Activated CD8-positive, alpha-beta T cell treated with anti-CD3 and anti-CD28 coated beads, Interleukin-2, amount 10 ng/mL, durations not matched to agents 7 days and 5 days (primary cell): ENCODE results near the gene MAP3K7. TPM values are rescaled to one million over a fixed set of nuclear protein-coding genes. Genes with fewer than 3 reads are reported as not detected.
A peak's percentile ranks its signal among the peaks of the same experiment; 100 is the strongest.

Source experiments
- ATAC-seq: fragments of 150-1000 bp; cut with Tn5 transposase; one replicate; pipeline ENCODE4 v1.10.0; 2021; ENCODE audit warnings: moderate library complexity
- CTCF ChIA-PET: fragments of 350-600 bp; sonication (Branson Sonifier 250); formaldehyde crosslinking; loops from one replicate; lab custom pipeline; 2021; ENCODE audit warnings: antibody characterized with exemption; lab: Charles Lee
- POLR2A ChIA-PET: fragments of 350-600 bp; sonication (Branson Sonifier 250); formaldehyde crosslinking; loops from one replicate; lab custom pipeline; 2021; ENCODE audit warnings: antibody characterized with exemption; lab: Charles Lee
- DNase-seq: peaks from one replicate; pipeline ENCODE4 v3.0.0-alpha.2; 2020
- H3K27ac Mint-ChIP-seq: one replicate; pipeline ENCODE4 v1.8.0; 2021; ENCODE audit warnings: mild to moderate bottlenecking, mixed read lengths
- H3K27me3 Mint-ChIP-seq: one replicate; pipeline ENCODE4 v1.8.0; 2021; ENCODE audit warnings: low read depth, mixed read lengths
- H3K36me3 Mint-ChIP-seq: one replicate; pipeline ENCODE4 v1.8.0; 2021; ENCODE audit warnings: low read depth, mixed read lengths
- H3K4me1 Mint-ChIP-seq: one replicate; pipeline ENCODE4 v1.8.0; 2021; ENCODE audit warnings: low read depth, mixed read lengths
- H3K4me3 Mint-ChIP-seq: one replicate; pipeline ENCODE4 v1.8.0; 2021; ENCODE audit warnings: mild to moderate bottlenecking, mixed read lengths
- H3K9me3 Mint-ChIP-seq: one replicate; pipeline ENCODE4 v1.8.0; 2022; ENCODE audit warnings: mixed read lengths; ENCODE audit not compliant: insufficient read depth
- total RNA-seq, 2 experiments: library from RNA; stranded (reverse); gene quantifications; one replicate each; pipeline ENCODE4 v1.2.3, GENCODE V29; 2021

The MAP3K7 gene
- total RNA-seq, 2 experiments from 2014 or later: 27.8 to 28.1 TPM

GRCh38 chr6:90544741-90545140 is 42.1 kb downstream of the MAP3K7 start:
- ChIA-PET CTCF (no interaction called here), POLR2A (no interaction called here)
- no peak overlapping the region for H3K27ac Mint-ChIP-seq
- peaks cover 50% of the 10 kb centered on the region for H3K36me3 Mint-ChIP-seq
- peaks cover 4% of the 10 kb centered on the region for H3K4me1 Mint-ChIP-seq
- DNase-seq: no peak
- no peak for ATAC-seq
- H3K9me3 Mint-ChIP-seq: no peaks in the 10 kb centered on the region
- no peaks in the 10 kb centered on the region for H3K27me3 Mint-ChIP-seq
- H3K4me3 Mint-ChIP-seq: no peak overlapping the region

- ATAC-seq (no peak), DNase-seq (no peak)
- Mint-ChIP-seq H3K4me3 (no peak overlapping the region), H3K27ac (no peak overlapping the region), H3K4me1 (peaks cover 4% of the 10 kb centered on the region), H3K36me3 (peaks cover 47% of the 10 kb centered on the region), H3K27me3 (no peaks in the 10 kb centered on the region), H3K9me3 (no peaks in the 10 kb centered on the region)
- CTCF ChIA-PET: no interaction called here
- POLR2A ChIA-PET: no interaction called here
Observed at GRCh38 chr6:90544081-90544480, 42.8 kb downstream of the MAP3K7 start.

- POLR2A ChIA-PET: no interaction called here
Observed at GRCh38 chr6:90541221-90541620, 45.7 kb downstream of the MAP3K7 start.

GRCh38 chr6:90538278-90539046 is 48.4 kb downstream of the MAP3K7 start:
- H3K36me3 Mint-ChIP-seq: peaks cover 19% of the 10 kb centered on the region
- ChIA-PET POLR2A (no interaction called here), CTCF (interaction anchor here (1.8 kb wide), 1 partner anchor 598 kb away, joined by 4 read pairs; no protein-coding TSS in a partner anchor)
- no peak for DNase-seq
- no peaks in the 10 kb centered on the region for H3K9me3 Mint-ChIP-seq
- no peaks in the 10 kb centered on the region for H3K27me3 Mint-ChIP-seq
- no peak overlapping the region for H3K27ac Mint-ChIP-seq
- H3K4me1 Mint-ChIP-seq: peaks cover 14% of the 10 kb centered on the region
- no peak overlapping the region for H3K4me3 Mint-ChIP-seq
- ATAC-seq: no peak

More at GRCh38 chr6:90541221-90541620, 45.7 kb downstream of the MAP3K7 start:
- Mint-ChIP-seq H3K4me3 (no peak overlapping the region), H3K4me1 (peaks cover 4% of the 10 kb centered on the region), H3K27ac (no peak overlapping the region), H3K27me3 (no peaks in the 10 kb centered on the region), H3K9me3 (no peaks in the 10 kb centered on the region), H3K36me3 (peaks cover 30% of the 10 kb centered on the region)
- CTCF ChIA-PET: interaction anchor here (0.9 kb wide), 1 partner anchor 46 kb away, joined by 3 read pairs; the partner anchor contains the start of gene MAP3K7
- ATAC-seq (no peak), DNase-seq (no peak)

GRCh38 chr6:90537723-90538258 is 49.1 kb downstream of the MAP3K7 start:
- no peak for ATAC-seq

GRCh38 chr6:90537027-90537426 is 49.8 kb downstream of the MAP3K7 start:
- peaks cover 25% of the 10 kb centered on the region for H3K4me1 Mint-ChIP-seq
- POLR2A ChIA-PET: interaction anchor here (0.6 kb wide), 1 partner anchor 41 kb away, joined by 3 read pairs; no protein-coding TSS in a partner anchor
- no peaks in the 10 kb centered on the region for H3K27me3 Mint-ChIP-seq
- no peak overlapping the region for H3K27ac Mint-ChIP-seq
- H3K36me3 Mint-ChIP-seq: peaks cover 15% of the 10 kb centered on the region
- no peak for DNase-seq
- CTCF ChIA-PET: interaction anchor here (1.0 to 1.8 kb wide), 2 partner anchors 58 to 597 kb away, joined by 3 to 4 read pairs; no protein-coding TSS in a partner anchor
- H3K9me3 Mint-ChIP-seq: no peaks in the 10 kb centered on the region
- no peak overlapping the region for H3K4me3 Mint-ChIP-seq
- no peak for ATAC-seq

More at GRCh38 chr6:90537723-90538258, 49.1 kb downstream of the MAP3K7 start:
- Mint-ChIP-seq H3K27ac (no peak overlapping the region), H3K9me3 (no peaks in the 10 kb centered on the region), H3K36me3 (peaks cover 18% of the 10 kb centered on the region), H3K27me3 (no peaks in the 10 kb centered on the region), H3K4me1 (peaks cover 21% of the 10 kb centered on the region), H3K4me3 (no peak overlapping the region)
- POLR2A ChIA-PET: no interaction called here
- DNase-seq: no peak
- CTCF ChIA-PET: interaction anchor here (1.0 to 1.8 kb wide), 2 partner anchors 58 to 597 kb away, joined by 3 to 4 read pairs; no protein-coding TSS in a partner anchor

GRCh38 chr6:90536520-90536919 is 50.4 kb downstream of the MAP3K7 start:
- POLR2A ChIA-PET: interaction anchor here (0.6 kb wide), 1 partner anchor 42 kb away, joined by 3 read pairs; no protein-coding TSS in a partner anchor
- no peak overlapping the region for H3K4me3 Mint-ChIP-seq
- no peak for DNase-seq
- H3K9me3 Mint-ChIP-seq: no peaks in the 10 kb centered on the region
- peaks cover 25% of the 10 kb centered on the region for H3K4me1 Mint-ChIP-seq
- peaks cover 15% of the 10 kb centered on the region for H3K36me3 Mint-ChIP-seq
- H3K27me3 Mint-ChIP-seq: no peaks in the 10 kb centered on the region
- CTCF ChIA-PET: interaction anchor here (1.8 kb wide), 1 partner anchor 596 kb away, joined by 4 read pairs; no protein-coding TSS in a partner anchor
- ATAC-seq: no peak
- H3K27ac Mint-ChIP-seq: no peak overlapping the region

- DNase-seq (no peak), ATAC-seq (no peak)
- Mint-ChIP-seq H3K27me3 (no peaks in the 10 kb centered on the region), H3K36me3 (peaks cover 15% of the 10 kb centered on the region), H3K4me1 (peaks cover 25% of the 10 kb centered on the region), H3K9me3 (no peaks in the 10 kb centered on the region), H3K27ac (peak overlapping the region; percentile 92), H3K4me3 (no peak overlapping the region)
- POLR2A ChIA-PET: no interaction called here
- CTCF ChIA-PET: interaction anchor here (2.2 kb wide), 1 partner anchor 56 kb away, joined by 7 read pairs; no protein-coding TSS in a partner anchor
Observed at GRCh38 chr6:90534337-90535025, 52.4 kb downstream of the MAP3K7 start.

GRCh38 chr6:90533615-90534336 is 53.1 kb downstream of the MAP3K7 start:
- Mint-ChIP-seq H3K36me3 (peaks cover 15% of the 10 kb centered on the region), H3K4me1 (peaks cover 25% of the 10 kb centered on the region), H3K9me3 (no peaks in the 10 kb centered on the region), H3K4me3 (peak overlapping the region; percentile 42), H3K27ac (peak overlapping the region; percentile 92), H3K27me3 (no peaks in the 10 kb centered on the region)
- DNase-seq (peak; percentile 35), ATAC-seq (peak; percentile 85)
- ChIA-PET POLR2A (no interaction called here), CTCF (interaction anchor here (1.5 to 2.2 kb wide), 2 partner anchors 36 to 55 kb away, joined by 5 to 7 read pairs; no protein-coding TSS in a partner anchor)

- POLR2A ChIA-PET: no interaction called here
- H3K4me1 Mint-ChIP-seq: peaks cover 25% of the 10 kb centered on the region
- DNase-seq (no peak), ATAC-seq (no peak)
- no peaks in the 10 kb centered on the region for H3K27me3 Mint-ChIP-seq
- no peaks in the 10 kb centered on the region for H3K9me3 Mint-ChIP-seq
- H3K27ac Mint-ChIP-seq: no peak overlapping the region
- CTCF ChIA-PET: no interaction called here
- no peak overlapping the region for H3K4me3 Mint-ChIP-seq
- H3K36me3 Mint-ChIP-seq: peaks cover 11% of the 10 kb centered on the region
Observed at GRCh38 chr6:90530882-90531281, 56.0 kb downstream of the MAP3K7 start.

GRCh38 chr6:90525421-90525820 is 61.5 kb downstream of the MAP3K7 start:
- ATAC-seq (no peak), DNase-seq (no peak)
- Mint-ChIP-seq H3K36me3 (peaks cover 12% of the 10 kb centered on the region), H3K4me1 (no peaks in the 10 kb centered on the region), H3K27me3 (no peaks in the 10 kb centered on the region), H3K9me3 (no peaks in the 10 kb centered on the region), H3K27ac (no peak overlapping the region), H3K4me3 (no peak overlapping the region)
- ChIA-PET POLR2A (no interaction called here), CTCF (no interaction called here)
